GM18519 (cell line): ENCODE data around the gene CLEC1A.
"Not testable (repeated sequence)": the region's sequence is repeated elsewhere in the genome, so short reads cannot be mapped to it uniquely, and the experiment has no call there.

ENCODE experiments used
- ATAC-seq: cut with Tn5 transposase; IDR thresholded peaks from one replicate; pipeline ENCODE4 v1.9.1; 2021; ENCODE audit warnings: mild to moderate bottlenecking, moderate library complexity; ENCODE audit not compliant: unreplicated experiment, low FRiP score

The CLEC1A gene

GRCh38 chr12:10065241-10065640, 33.5 kb downstream of the CLEC1A start:
- no peak for ATAC-seq

GRCh38 chr12:10058387-10058786, 40.4 kb downstream of the CLEC1A start:
- no peak for ATAC-seq

- no peak for ATAC-seq
Observed at GRCh38 chr12:10052193-10052913, 46.4 kb downstream of the CLEC1A start.

- ATAC-seq, result no peak
Observed at GRCh38 chr12:10048526-10048925, 50.3 kb downstream of the CLEC1A start.

GRCh38 chr12:10042167-10042566, 56.6 kb downstream of the CLEC1A start:
- no peak for ATAC-seq

GRCh38 chr12:10033783-10034545, 64.8 kb downstream of the CLEC1A start:
- no peak for ATAC-seq

- no peak for ATAC-seq
Observed at GRCh38 chr12:10031771-10032175, 67.0 kb downstream of the CLEC1A start.

- no peak for ATAC-seq
Observed at GRCh38 chr12:10031321-10031720, 67.5 kb downstream of the CLEC1A start.

- no peak for ATAC-seq
Observed at GRCh38 chr12:10030446-10030845, 68.3 kb downstream of the CLEC1A start, which contains the start of gene CLEC9A. Gene CLEC9A, plus strand, starts transcription at chr12:10030682. Its CDS starts 22,006 bp downstream, at chr12:10052688.

- no peak for ATAC-seq
Observed at GRCh38 chr12:10027721-10028120, 71.1 kb downstream of the CLEC1A start.

GRCh38 chr12:10027311-10027710, 71.5 kb downstream of the CLEC1A start:
- no peak for ATAC-seq

GRCh38 chr12:10026666-10027065, 72.1 kb downstream of the CLEC1A start:
- ATAC-seq, result not testable (repeated sequence)

- no peak for ATAC-seq
Observed at GRCh38 chr12:10025236-10025635, 73.5 kb downstream of the CLEC1A start.

GRCh38 chr12:10021342-10021741, 77.4 kb downstream of the CLEC1A start:
- no peak for ATAC-seq
